MM.1S (cell line): ENCODE results near the gene PPP2R5C.

ENCODE experiments used
- DNase-seq: peaks from one replicate; pipeline ENCODE4 v3.0.0-alpha.2; 2015
- H2AFZ ChIP-seq: fragments of 300-600 bp; sonication (generic); 2 replicates; pipeline ENCODE4 v1.6.0; 2016; ENCODE audit warnings: antibody characterized with exemption, low read length
- H3F3A ChIP-seq: fragments of 300-600 bp; sonication (generic); 2 replicates; pipeline ENCODE4 v1.6.1; 2016; ENCODE audit warnings: mild to moderate bottlenecking, antibody characterized with exemption, low read length, moderate library complexity, mixed read lengths; ENCODE audit not compliant: insufficient read depth
- H3K27ac ChIP-seq: fragments of 300-600 bp; sonication (generic); 2 replicates; pipeline ENCODE4 v1.5.1; 2016; ENCODE audit warnings: mild to moderate bottlenecking, low read length
- H3K27me3 ChIP-seq: fragments of 300-600 bp; sonication (generic); replicated peaks from 2 replicates; pipeline ENCODE4 v1.6.0; 2016; ENCODE audit warnings: low read length; ENCODE audit not compliant: insufficient read depth
- H3K36me3 ChIP-seq: fragments of 300-600 bp; sonication (generic); replicated peaks from 2 replicates; pipeline ENCODE4 v1.6.1; 2016; ENCODE audit warnings: mild to moderate bottlenecking, low read length, mixed read lengths; ENCODE audit not compliant: insufficient read depth
- H3K4me1 ChIP-seq: fragments of 300-600 bp; sonication (generic); 2 replicates; pipeline ENCODE4 v1.6.1; 2016; ENCODE audit warnings: low read length, mixed read lengths
- H3K4me2 ChIP-seq: fragments of 300-600 bp; sonication (generic); 2 replicates; pipeline ENCODE4 v1.6.0; 2016; ENCODE audit warnings: low read depth, low read length
- H3K4me3 ChIP-seq: fragments of 300-600 bp; sonication (generic); 2 replicates; pipeline ENCODE4 v1.5.1; 2016; ENCODE audit warnings: low read length, mixed read lengths
- H3K79me2 ChIP-seq: fragments of 300-600 bp; sonication (generic); 2 replicates; pipeline ENCODE4 v1.6.1; 2016; ENCODE audit warnings: mixed run types, low read length, mixed read lengths
- H3K9ac ChIP-seq: fragments of 300-600 bp; sonication (generic); 2 replicates; pipeline ENCODE4 v1.6.1; 2016; ENCODE audit warnings: low read length, mixed read lengths
- H3K9me2 ChIP-seq: fragments of 300-600 bp; sonication (generic); replicated peaks from 2 replicates; pipeline ENCODE4 v1.6.1; 2016; ENCODE audit warnings: mild to moderate bottlenecking, low read length, mixed read lengths; ENCODE audit not compliant: insufficient read depth
- H3K9me3 ChIP-seq: fragments of 300-600 bp; sonication (generic); replicated peaks from 2 replicates; pipeline ENCODE4 v1.6.1; 2016; ENCODE audit warnings: mild to moderate bottlenecking, low read length, mixed read lengths; ENCODE audit not compliant: insufficient read depth
- H4K20me1 ChIP-seq: fragments of 300-600 bp; sonication (generic); 2 replicates; pipeline ENCODE4 v1.6.1; 2016; ENCODE audit warnings: mild to moderate bottlenecking, low read length, moderate library complexity, mixed read lengths; ENCODE audit not compliant: insufficient read depth
- EZH2 ChIP-seq: fragments of 300-600 bp; sonication (generic); optimal IDR thresholded peaks from 2 replicates; pipeline ENCODE3; 2017; ENCODE audit warnings: low read depth, mild to moderate bottlenecking, antibody characterized with exemption, low read length, mixed read lengths
- EZH2phosphoT487 ChIP-seq: fragments of 300-600 bp; sonication (generic); IDR thresholded peaks from 2 replicates; pipeline ENCODE4 v1.6.1; 2018; ENCODE audit warnings: antibody characterized with exemption, low read length
- TF ChIP-seq, protein P1 (sequence below): fragments of 300-600 bp; sonication (generic); IDR thresholded peaks from 2 replicates; pipeline ENCODE4 v1.5.1; 2016; ENCODE audit warnings: antibody characterized with exemption, low read length, mixed read lengths

The PPP2R5C gene

DNA sequence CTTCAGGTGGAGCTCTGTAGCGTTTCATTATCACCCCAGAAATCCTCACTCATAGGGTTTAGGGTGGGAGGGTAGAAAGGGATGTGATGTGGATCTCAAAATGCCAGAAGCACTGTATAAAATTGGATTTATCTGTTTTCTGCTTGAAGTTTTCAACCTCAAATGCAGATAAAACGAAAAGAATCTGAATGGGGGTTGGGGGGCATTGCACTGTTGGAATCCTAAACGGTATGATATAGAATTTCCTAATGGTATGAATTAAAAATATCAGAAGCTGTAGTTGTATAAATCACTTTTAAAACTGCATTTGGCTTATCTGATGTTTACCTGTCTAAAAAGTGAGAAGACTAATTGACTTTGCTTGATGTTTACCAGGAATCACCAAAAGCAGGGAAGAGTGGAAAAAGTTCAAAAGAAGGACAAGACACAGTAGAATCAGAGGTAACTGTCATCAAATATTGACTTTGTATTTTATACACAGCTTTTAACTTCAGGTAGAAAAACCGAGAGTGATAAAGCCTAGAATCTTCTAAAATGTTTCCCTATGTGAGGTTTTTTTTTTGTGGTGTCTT is 1.1 kb downstream of the PPP2R5C start:
- H3K4me2 ChIP-seq = peak overlapping the region; percentile 34; the same call in 1 of the 2 replicates
- H4K20me1 ChIP-seq = no peaks in the 10 kb centered on the region
- DNase-seq = no peak
- H3K4me1 ChIP-seq = peaks cover 3% of the 10 kb centered on the region; the same call in 1 of the 2 replicates
- H3K79me2 ChIP-seq = no peaks in the 10 kb centered on the region
- H3K27ac ChIP-seq = no peak overlapping the region
- H3K9me2 ChIP-seq = no peaks in the 10 kb centered on the region
- H3K9ac ChIP-seq = no peak overlapping the region; the same call in 1 of the 2 replicates
- no peaks in the 10 kb centered on the region for H3F3A ChIP-seq
- H3K9me3 ChIP-seq = no peaks in the 10 kb centered on the region
- H3K27me3 ChIP-seq = no peaks in the 10 kb centered on the region
- no peaks in the 10 kb centered on the region for H3K36me3 ChIP-seq
- no peak overlapping the region for H2AFZ ChIP-seq
- peak overlapping the region; percentile 61 for H3K4me3 ChIP-seq
- TF ChIP-seq, protein P1, sequence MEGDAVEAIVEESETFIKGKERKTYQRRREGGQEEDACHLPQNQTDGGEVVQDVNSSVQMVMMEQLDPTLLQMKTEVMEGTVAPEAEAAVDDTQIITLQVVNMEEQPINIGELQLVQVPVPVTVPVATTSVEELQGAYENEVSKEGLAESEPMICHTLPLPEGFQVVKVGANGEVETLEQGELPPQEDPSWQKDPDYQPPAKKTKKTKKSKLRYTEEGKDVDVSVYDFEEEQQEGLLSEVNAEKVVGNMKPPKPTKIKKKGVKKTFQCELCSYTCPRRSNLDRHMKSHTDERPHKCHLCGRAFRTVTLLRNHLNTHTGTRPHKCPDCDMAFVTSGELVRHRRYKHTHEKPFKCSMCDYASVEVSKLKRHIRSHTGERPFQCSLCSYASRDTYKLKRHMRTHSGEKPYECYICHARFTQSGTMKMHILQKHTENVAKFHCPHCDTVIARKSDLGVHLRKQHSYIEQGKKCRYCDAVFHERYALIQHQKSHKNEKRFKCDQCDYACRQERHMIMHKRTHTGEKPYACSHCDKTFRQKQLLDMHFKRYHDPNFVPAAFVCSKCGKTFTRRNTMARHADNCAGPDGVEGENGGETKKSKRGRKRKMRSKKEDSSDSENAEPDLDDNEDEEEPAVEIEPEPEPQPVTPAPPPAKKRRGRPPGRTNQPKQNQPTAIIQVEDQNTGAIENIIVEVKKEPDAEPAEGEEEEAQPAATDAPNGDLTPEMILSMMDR = no peak

DNA sequence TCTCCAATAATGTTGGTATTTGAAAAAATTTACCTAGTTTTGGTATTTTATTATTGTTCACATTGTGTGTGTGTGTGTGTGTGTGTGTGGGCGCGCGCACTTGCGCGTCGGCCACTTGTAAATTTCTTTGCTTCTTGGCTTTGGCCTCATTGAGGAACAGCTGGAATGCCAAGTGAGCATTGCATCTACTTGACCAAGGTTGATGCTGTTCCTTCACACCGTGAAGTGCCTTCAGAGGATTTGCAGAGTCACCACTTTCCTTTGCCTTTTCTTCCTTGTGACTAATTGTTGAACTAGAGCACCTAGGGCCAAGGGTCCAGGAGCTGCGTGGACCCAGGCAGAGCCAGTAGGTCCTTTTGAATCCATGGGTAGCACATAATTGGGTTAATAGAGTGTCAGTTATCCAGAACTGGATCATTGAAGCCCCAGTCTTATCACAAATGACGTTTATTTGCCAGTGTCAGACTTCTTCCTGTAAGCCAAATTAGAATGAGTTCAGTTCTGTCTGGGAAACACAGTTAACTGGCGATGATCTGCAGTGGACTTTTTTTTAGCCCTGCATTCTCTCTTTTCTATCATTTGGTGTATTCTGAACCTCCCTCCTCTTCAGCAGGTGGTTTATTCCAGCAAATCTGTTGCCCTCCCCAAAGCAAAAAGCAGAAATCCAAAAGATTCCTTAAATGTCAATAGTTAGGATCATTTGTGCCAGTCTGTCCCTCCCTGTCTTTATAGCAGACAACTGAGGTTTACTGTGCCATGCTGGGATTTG is 2.6 kb downstream of the PPP2R5C start:
- Histone ChIP-seq H3K9ac (no peak overlapping the region), H3K79me2 (no peaks in the 10 kb centered on the region), H3K9me2 (no peaks in the 10 kb centered on the region), H2AFZ (no peak overlapping the region), H3K9me3 (no peaks in the 10 kb centered on the region), H3F3A (no peaks in the 10 kb centered on the region), H3K27me3 (no peaks in the 10 kb centered on the region), H3K4me2 (no peak overlapping the region), H3K27ac (no peak overlapping the region), H3K4me3 (no peak overlapping the region), H3K4me1 (peaks cover 3% of the 10 kb centered on the region; the same call in 1 of the 2 replicates), H3K36me3 (no peaks in the 10 kb centered on the region), H4K20me1 (no peaks in the 10 kb centered on the region)
- TF ChIP-seq EZH2 (no peak), EZH2phosphoT487 (no peak)
- TF ChIP-seq, protein P1 = no peak
- no peak for DNase-seq

GRCh38 chr14:101767618-101768362 is 6.3 kb downstream of the PPP2R5C start:
- no peak overlapping the region for H3K4me3 ChIP-seq
- no peak for DNase-seq
- no peaks in the 10 kb centered on the region for H3F3A ChIP-seq
- H3K4me1 ChIP-seq = 0 out of 2 replicates have a peak, but pooled peaks cover under 1% of the 10 kb centered on the region
- no peak overlapping the region for H3K9ac ChIP-seq
- H3K9me3 ChIP-seq = no peaks in the 10 kb centered on the region
- no peak for TF ChIP-seq EZH2phosphoT487
- TF ChIP-seq EZH2 = no peak
- TF ChIP-seq, protein P1 = no peak
- no peaks in the 10 kb centered on the region for H3K79me2 ChIP-seq
- no peaks in the 10 kb centered on the region for H3K27me3 ChIP-seq
- H2AFZ ChIP-seq = no peak overlapping the region
- H3K36me3 ChIP-seq = no peaks in the 10 kb centered on the region
- no peaks in the 10 kb centered on the region for H3K9me2 ChIP-seq
- no peaks in the 10 kb centered on the region for H4K20me1 ChIP-seq
- no peak overlapping the region for H3K27ac ChIP-seq
- H3K4me2 ChIP-seq = no peak overlapping the region
